PC-3 (cell line): ENCODE data around the gene FLT1. TPM values are rescaled to one million over a fixed set of nuclear protein-coding genes. Genes with fewer than 3 reads are reported as not detected.

Experiments
- ATAC-seq: fragments of 200-7000 bp; cut with Tn5 transposase; 2 replicates; pipeline ENCODE4 v1.9.1; 2020; ENCODE audit warnings: mild to moderate bottlenecking, moderate library complexity
- BruUV-seq: library from RNA; stranded (reverse); fragments of 400-500 nt; replicated peaks from 2 replicates; lab custom pipeline; 2021; lab: Mats Ljungman, UMichigan
- CTCF ChIA-PET: fragments of 300-600 bp; sonication (Branson Sonifier 250); formaldehyde crosslinking; loops from one replicate; lab custom pipeline; 2022; ENCODE audit warnings: antibody characterized with exemption; lab: Charles Lee
- POLR2A ChIA-PET: fragments of 300-600 bp; sonication (Branson Sonifier 250); formaldehyde crosslinking; loops from one replicate; lab custom pipeline; 2022; ENCODE audit warnings: antibody characterized with exemption; ENCODE audit not compliant: unreplicated experiment; lab: Charles Lee
- DNase-seq: peaks from one replicate; pipeline ENCODE4 v3.0.0-alpha.2; 2015
- H2AFZ ChIP-seq: fragments of 300-600 bp; sonication (generic); 2 replicates; pipeline ENCODE4 v1.6.0; 2016; ENCODE audit warnings: antibody characterized with exemption, low read length
- H3F3A ChIP-seq: fragments of 300-600 bp; sonication (generic); one replicate; pipeline ENCODE4 v1.6.0; 2017; ENCODE audit warnings: antibody characterized with exemption, low read length, control low read depth, mild to moderate bottlenecking; ENCODE audit not compliant: unreplicated experiment
- H3K27ac ChIP-seq: fragments of 300-600 bp; sonication (generic); 2 replicates; pipeline ENCODE4 v1.5.1; 2016; ENCODE audit warnings: mild to moderate bottlenecking, low read length
- H3K27me3 ChIP-seq: fragments of 300-600 bp; sonication (generic); 2 replicates; pipeline ENCODE4 v1.6.1; 2016; ENCODE audit warnings: low read length, mixed read lengths
- H3K36me3 ChIP-seq: fragments of 300-600 bp; sonication (generic); 2 replicates; pipeline ENCODE4 v1.6.1; 2016; ENCODE audit warnings: low read depth, mixed run types, low read length, mixed read lengths
- H3K4me1 ChIP-seq: fragments of 300-600 bp; sonication (generic); 2 replicates; pipeline ENCODE4 v1.5.1; 2016; ENCODE audit warnings: low read length; ENCODE audit not compliant: insufficient read depth
- H3K4me2 ChIP-seq: fragments of 300-600 bp; sonication (generic); 2 replicates; pipeline ENCODE4 v1.6.0; 2016; ENCODE audit warnings: low read length
- H3K4me3 ChIP-seq: fragments of 300-600 bp; sonication (generic); 2 replicates; pipeline ENCODE4 v1.5.1; 2016; ENCODE audit warnings: mild to moderate bottlenecking, low read length, mixed read lengths
- H3K79me2 ChIP-seq: fragments of 300-600 bp; sonication (generic); 2 replicates; pipeline ENCODE4 v1.6.1; 2017; ENCODE audit warnings: low read length, mixed read lengths
- H3K9ac ChIP-seq: fragments of 300-600 bp; sonication (generic); 2 replicates; pipeline ENCODE4 v1.6.0; 2016; ENCODE audit warnings: mild to moderate bottlenecking, low read length
- H3K9me2 ChIP-seq: fragments of 300-600 bp; sonication (generic); replicated peaks from 2 replicates; pipeline ENCODE4 v1.6.1; 2016; ENCODE audit warnings: mixed run types, low read length, mixed read lengths
- H3K9me3 ChIP-seq: fragments of 300-600 bp; sonication (generic); 2 replicates; pipeline ENCODE4 v1.6.1; 2016; ENCODE audit warnings: low read length, mixed read lengths
- H4K20me1 ChIP-seq: fragments of 300-600 bp; sonication (generic); 2 replicates; pipeline ENCODE4 v1.6.1; 2016; ENCODE audit warnings: low read length, mixed read lengths
- EZH2 ChIP-seq: fragments of 300-600 bp; sonication (generic); IDR thresholded peaks from one replicate; pipeline ENCODE4 v1.6.1; 2017; ENCODE audit warnings: antibody characterized with exemption, mild to moderate bottlenecking, low read length; ENCODE audit not compliant: unreplicated experiment
- EZH2phosphoT487 ChIP-seq: fragments of 300-600 bp; sonication (generic); IDR thresholded peaks from 2 replicates; pipeline ENCODE4 v1.6.1; 2018; ENCODE audit warnings: mild to moderate bottlenecking, antibody characterized with exemption, low read length, borderline replicate concordance
- intact Hi-C: fragments of 100-400 bp; cut with micrococcal nuclease; formaldehyde crosslinking; loops from 2 replicates; pipeline ENCODE4 v1.9.0; 2023
- total RNA-seq: library from RNA; depleted of rRNA; stranded (reverse); fragments of >200 nt; gene quantifications from 2 replicates; pipeline ENCODE4 v1.2.3, GENCODE V29; 2014
- TF ChIP-seq, protein P1 (sequence below): fragments of 300-600 bp; sonication (generic); conservative IDR thresholded peaks from 2 replicates; pipeline ENCODE4 v1.5.1; 2017; ENCODE audit warnings: antibody characterized with exemption, low read depth, mild to moderate bottlenecking, low read length

Gene FLT1
- total RNA-seq, 1 experiment from 2014 or later, result 1.2 TPM

- H3K27ac ChIP-seq, result no peak overlapping the region
- no peak for ATAC-seq
- no peak overlapping the region for H3K4me3 ChIP-seq
- no peaks in the 10 kb centered on the region for H3K9me2 ChIP-seq
- TF ChIP-seq, protein P1, sequence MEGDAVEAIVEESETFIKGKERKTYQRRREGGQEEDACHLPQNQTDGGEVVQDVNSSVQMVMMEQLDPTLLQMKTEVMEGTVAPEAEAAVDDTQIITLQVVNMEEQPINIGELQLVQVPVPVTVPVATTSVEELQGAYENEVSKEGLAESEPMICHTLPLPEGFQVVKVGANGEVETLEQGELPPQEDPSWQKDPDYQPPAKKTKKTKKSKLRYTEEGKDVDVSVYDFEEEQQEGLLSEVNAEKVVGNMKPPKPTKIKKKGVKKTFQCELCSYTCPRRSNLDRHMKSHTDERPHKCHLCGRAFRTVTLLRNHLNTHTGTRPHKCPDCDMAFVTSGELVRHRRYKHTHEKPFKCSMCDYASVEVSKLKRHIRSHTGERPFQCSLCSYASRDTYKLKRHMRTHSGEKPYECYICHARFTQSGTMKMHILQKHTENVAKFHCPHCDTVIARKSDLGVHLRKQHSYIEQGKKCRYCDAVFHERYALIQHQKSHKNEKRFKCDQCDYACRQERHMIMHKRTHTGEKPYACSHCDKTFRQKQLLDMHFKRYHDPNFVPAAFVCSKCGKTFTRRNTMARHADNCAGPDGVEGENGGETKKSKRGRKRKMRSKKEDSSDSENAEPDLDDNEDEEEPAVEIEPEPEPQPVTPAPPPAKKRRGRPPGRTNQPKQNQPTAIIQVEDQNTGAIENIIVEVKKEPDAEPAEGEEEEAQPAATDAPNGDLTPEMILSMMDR, result no peak
- TF ChIP-seq EZH2phosphoT487, result no peak
- TF ChIP-seq EZH2, result no peak
- H3K9ac ChIP-seq, result no peak overlapping the region
- no peaks in the 10 kb centered on the region for H3K9me3 ChIP-seq
- ChIA-PET CTCF (no interaction called here), POLR2A (no interaction called here)
- H2AFZ ChIP-seq, result no peak overlapping the region
- H3K4me1 ChIP-seq, result 0 out of 2 replicates have a peak, but pooled peaks cover 5% of the 10 kb centered on the region
- DNase-seq, result no peak
- H3K36me3 ChIP-seq, result no peaks in the 10 kb centered on the region
- intact Hi-C loops, result no loop called here
- H3K4me2 ChIP-seq, result no peak overlapping the region
- no peaks in the 10 kb centered on the region for H3F3A ChIP-seq
- no peaks in the 10 kb centered on the region for H3K79me2 ChIP-seq
- BruUV-seq, result no TSS peak
- peaks cover 34% of the 10 kb centered on the region for H3K27me3 ChIP-seq
- no peaks in the 10 kb centered on the region for H4K20me1 ChIP-seq
Observed at GRCh38 chr13:28533441-28534166, 38.7 kb upstream of the FLT1 start.

DNA sequence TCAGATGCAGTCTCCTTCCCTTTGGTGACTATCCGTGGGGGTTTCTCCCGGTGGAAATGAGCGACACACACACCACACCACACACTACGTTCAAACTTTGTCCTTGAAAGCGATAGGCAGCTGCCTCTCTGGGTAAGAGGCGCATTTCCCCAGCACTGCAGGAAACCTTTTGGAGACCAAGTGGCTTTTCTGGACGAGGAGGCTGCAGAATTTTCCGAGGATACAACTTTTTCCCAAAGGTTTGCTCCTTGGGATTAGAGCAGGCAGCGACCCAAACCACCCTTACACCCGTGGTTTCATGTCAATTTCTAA is 38.2 kb upstream of the FLT1 start:
- Histone ChIP-seq H3K4me2 (no peak overlapping the region), H4K20me1 (no peaks in the 10 kb centered on the region), H3K9me3 (no peaks in the 10 kb centered on the region), H3K9ac (no peak overlapping the region), H3K4me1 (0 out of 2 replicates have a peak, but pooled peaks cover 5% of the 10 kb centered on the region), H3F3A (no peaks in the 10 kb centered on the region), H3K36me3 (no peaks in the 10 kb centered on the region), H3K9me2 (no peaks in the 10 kb centered on the region), H2AFZ (0 out of 2 replicates have a peak overlapping the region, but pooled peaks have one; percentile 22), H3K27ac (no peak overlapping the region), H3K79me2 (no peaks in the 10 kb centered on the region), H3K27me3 (peaks cover 40% of the 10 kb centered on the region), H3K4me3 (no peak overlapping the region)
- no TSS peak for BruUV-seq
- TF ChIP-seq, protein P1, result no peak
- TF ChIP-seq EZH2 (no peak), EZH2phosphoT487 (no peak)
- ChIA-PET POLR2A (no interaction called here), CTCF (no interaction called here)
- ATAC-seq (no peak), DNase-seq (no peak)
- intact Hi-C loops, result no loop called here

DNA sequence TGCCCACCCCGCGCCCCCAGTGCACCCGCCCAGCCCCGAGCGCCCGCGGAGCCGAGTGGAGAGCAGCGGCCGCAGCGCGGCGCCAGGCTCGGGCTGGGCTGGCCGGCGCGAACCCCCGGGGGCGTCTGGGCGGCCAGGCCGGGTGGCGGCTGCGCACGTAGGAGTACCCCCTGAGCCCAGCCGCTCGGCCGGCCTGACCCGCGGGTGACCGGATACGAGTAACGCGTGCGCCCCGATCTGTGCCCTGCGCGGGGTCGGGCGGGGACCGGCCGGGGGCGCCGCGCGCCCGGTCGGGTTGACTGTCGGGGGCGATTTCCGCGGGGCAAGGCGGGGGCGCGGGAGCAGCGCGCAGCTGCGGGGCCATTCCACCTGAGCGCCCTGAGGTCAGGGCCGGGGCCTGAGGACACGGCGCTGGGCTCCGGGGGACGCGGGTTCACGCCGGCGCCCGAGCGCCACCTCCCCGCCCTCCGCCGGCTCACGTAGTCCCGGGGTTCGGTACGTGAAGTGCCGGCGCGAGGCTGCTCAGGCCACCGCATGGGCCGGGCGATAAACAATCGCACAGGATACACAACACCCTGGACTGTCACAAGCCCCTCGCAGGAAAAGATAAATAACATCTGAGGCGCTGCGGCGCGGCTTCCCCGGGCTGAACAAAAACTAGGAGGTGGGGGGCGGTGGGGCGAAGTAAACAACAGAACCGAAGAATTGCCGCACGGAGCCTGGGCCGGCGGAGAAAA is 37.6 kb upstream of the FLT1 start:
- Histone ChIP-seq H3K9me3 (no peaks in the 10 kb centered on the region), H3K9me2 (no peaks in the 10 kb centered on the region), H3K36me3 (no peaks in the 10 kb centered on the region), H2AFZ (0 out of 2 replicates have a peak overlapping the region, but pooled peaks have one; percentile 22), H3K4me3 (no peak overlapping the region), H3F3A (no peaks in the 10 kb centered on the region), H3K9ac (no peak overlapping the region), H3K4me2 (no peak overlapping the region), H4K20me1 (no peaks in the 10 kb centered on the region), H3K27me3 (peaks cover 45% of the 10 kb centered on the region), H3K27ac (no peak overlapping the region), H3K4me1 (0 out of 2 replicates have a peak, but pooled peaks cover 5% of the 10 kb centered on the region), H3K79me2 (no peaks in the 10 kb centered on the region)
- no TSS peak for BruUV-seq
- intact Hi-C loops, result no loop called here
- no peak for ATAC-seq
- TF ChIP-seq EZH2, result peak; percentile 63
- TF ChIP-seq, protein P1, result no peak
- no peak for TF ChIP-seq EZH2phosphoT487
- CTCF ChIA-PET, result no interaction called here
- DNase-seq, result no peak
- POLR2A ChIA-PET, result no interaction called here
